Parathyroid adenoma (tissue), 2 donors: Measurements from ENCODE around the gene LRRK1.
"Not testable (repeated sequence)": the region's sequence is repeated elsewhere in the genome, so short reads cannot be mapped to it uniquely, and the experiment has no call there.

Experiments
- H2AFZ ChIP-seq: fragments of 300-600 bp; sonication (generic); one replicate; pipeline ENCODE4 v1.7.0; 2017; ENCODE audit warnings: antibody characterized with exemption, mild to moderate bottlenecking
- H3K27ac ChIP-seq: fragments of 300-600 bp; sonication (generic); one replicate; pipeline ENCODE4 v1.7.0; 2017
- H3K27me3 ChIP-seq: fragments of 300-600 bp; sonication (generic); one replicate; pipeline ENCODE4 v1.7.0; 2017; ENCODE audit warnings: low read length; ENCODE audit not compliant: control insufficient read depth, insufficient read depth
- H3K36me3 ChIP-seq: fragments of 300-600 bp; sonication (generic); one replicate; pipeline ENCODE4 v1.7.0; 2017; ENCODE audit warnings: low read length; ENCODE audit not compliant: control insufficient read depth, insufficient read depth
- H3K4me1 ChIP-seq: fragments of 300-600 bp; sonication (generic); one replicate; pipeline ENCODE4 v1.7.0; 2017; ENCODE audit warnings: control low read depth
- H3K4me2 ChIP-seq: fragments of 300-600 bp; sonication (generic); one replicate; pipeline ENCODE4 v1.7.0; 2017; ENCODE audit warnings: low read length
- H3K4me3 ChIP-seq: fragments of 300-600 bp; sonication (generic); one replicate; pipeline ENCODE4 v1.7.0; 2017; ENCODE audit warnings: low read depth, low read length
- H3K79me2 ChIP-seq: fragments of 300-600 bp; sonication (generic); one replicate; pipeline ENCODE4 v1.7.0; 2017; ENCODE audit warnings: control low read depth
- H3K9ac ChIP-seq: fragments of 300-600 bp; sonication (generic); one replicate; pipeline ENCODE4 v1.7.0; 2017; ENCODE audit warnings: mild to moderate bottlenecking
- H3K9me3 ChIP-seq: fragments of 300-600 bp; sonication (generic); one replicate; pipeline ENCODE4 v1.7.0; 2017; ENCODE audit warnings: low read length; ENCODE audit not compliant: control insufficient read depth
- CTCF ChIP-seq: fragments of 300-600 bp; sonication (generic); IDR thresholded peaks from one replicate; pipeline ENCODE4 v1.7.0; 2017; ENCODE audit warnings: antibody characterized with exemption, mild to moderate bottlenecking
- donor health status: primary hyperparathyroidism.

The LRRK1 gene

GRCh38 chr15:101068961-101069653 is 149.9 kb downstream of the LRRK1 start:
- no peaks in the 10 kb centered on the region for H3K27me3 ChIP-seq
- H3K9me3 ChIP-seq, result no peaks in the 10 kb centered on the region
- H3K4me3 ChIP-seq, result no peak overlapping the region
- no peak overlapping the region for H3K4me2 ChIP-seq
- H3K9ac ChIP-seq, result no peak overlapping the region
- no peaks in the 10 kb centered on the region for H3K4me1 ChIP-seq
- H3K36me3 ChIP-seq, result no peaks in the 10 kb centered on the region
- no peaks in the 10 kb centered on the region for H3K79me2 ChIP-seq
- no peak for TF ChIP-seq CTCF
- H2AFZ ChIP-seq, result no peak overlapping the region
- H3K27ac ChIP-seq, result no peak overlapping the region

DNA sequence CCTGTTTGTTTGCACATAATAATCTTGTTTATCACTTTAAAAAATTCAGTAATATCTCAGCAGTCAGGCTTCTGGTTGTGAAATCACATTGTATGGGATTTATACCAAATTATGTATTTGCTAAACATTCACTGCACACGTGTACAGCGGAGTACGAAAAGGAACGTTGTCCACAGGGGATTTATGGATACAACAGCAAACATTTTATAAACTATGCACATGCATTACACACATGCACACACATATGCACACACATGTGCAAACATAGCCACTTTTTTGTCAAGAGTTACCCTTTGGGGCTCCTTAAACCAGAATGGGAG is 150.5 kb downstream of the LRRK1 start:
- H3K36me3 ChIP-seq, result no peaks in the 10 kb centered on the region
- TF ChIP-seq CTCF, result no peak
- no peak overlapping the region for H3K4me2 ChIP-seq
- no peak overlapping the region for H3K9ac ChIP-seq
- no peaks in the 10 kb centered on the region for H3K9me3 ChIP-seq
- H3K4me1 ChIP-seq, result no peaks in the 10 kb centered on the region
- no peaks in the 10 kb centered on the region for H3K27me3 ChIP-seq
- H2AFZ ChIP-seq, result no peak overlapping the region
- no peak overlapping the region for H3K4me3 ChIP-seq
- H3K79me2 ChIP-seq, result no peaks in the 10 kb centered on the region
- H3K27ac ChIP-seq, result no peak overlapping the region

DNA sequence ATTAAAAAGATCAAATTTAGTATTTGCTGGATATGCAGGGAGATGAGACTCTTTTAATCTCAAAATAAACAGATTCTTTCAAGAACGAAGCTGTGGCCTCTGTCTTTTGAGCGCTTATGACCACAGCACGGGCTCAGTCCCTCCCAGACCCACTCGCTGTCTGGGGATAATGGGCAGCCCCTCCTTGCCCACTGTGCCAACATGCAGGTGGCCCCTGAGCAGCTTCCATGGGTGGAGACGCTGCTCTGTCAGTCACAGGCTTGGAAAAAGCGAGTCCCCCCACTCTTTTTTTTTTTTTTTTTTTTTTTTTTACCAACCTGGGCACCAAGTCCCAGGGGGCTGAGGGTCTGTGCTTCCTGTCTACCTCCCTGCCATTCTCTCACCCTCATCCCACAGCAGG is 150.9 kb downstream of the LRRK1 start:
- TF ChIP-seq CTCF, result no peak
- Histone ChIP-seq H3K79me2 (no peaks in the 10 kb centered on the region), H3K4me1 (no peaks in the 10 kb centered on the region), H3K9me3 (no peaks in the 10 kb centered on the region), H3K27me3 (no peaks in the 10 kb centered on the region), H3K9ac (no peak overlapping the region), H3K36me3 (no peaks in the 10 kb centered on the region), H2AFZ (no peak overlapping the region), H3K4me3 (no peak overlapping the region), H3K27ac (no peak overlapping the region), H3K4me2 (no peak overlapping the region)

GRCh38 chr15:101070502-101071273 is 151.5 kb downstream of the LRRK1 start:
- Histone ChIP-seq H3K4me1 (no peaks in the 10 kb centered on the region), H3K27ac (peak overlapping the region; percentile 24), H3K4me3 (no peak overlapping the region), H3K9ac (no peak overlapping the region), H3K9me3 (no peaks in the 10 kb centered on the region), H2AFZ (no peak overlapping the region), H3K36me3 (no peaks in the 10 kb centered on the region), H3K79me2 (no peaks in the 10 kb centered on the region), H3K4me2 (no peak overlapping the region), H3K27me3 (no peaks in the 10 kb centered on the region)
- TF ChIP-seq CTCF, result no peak

- Histone ChIP-seq H3K4me1 (no peaks in the 10 kb centered on the region), H3K79me2 (no peaks in the 10 kb centered on the region), H3K9ac (no peak overlapping the region), H3K4me3 (no peak overlapping the region), H3K36me3 (no peaks in the 10 kb centered on the region), H3K27me3 (no peaks in the 10 kb centered on the region), H3K4me2 (no peak overlapping the region), H3K27ac (no peak overlapping the region), H2AFZ (no peak overlapping the region), H3K9me3 (no peaks in the 10 kb centered on the region)
- no peak for TF ChIP-seq CTCF
Measured at GRCh38 chr15:101071651-101072050, 152.5 kb downstream of the LRRK1 start.

DNA sequence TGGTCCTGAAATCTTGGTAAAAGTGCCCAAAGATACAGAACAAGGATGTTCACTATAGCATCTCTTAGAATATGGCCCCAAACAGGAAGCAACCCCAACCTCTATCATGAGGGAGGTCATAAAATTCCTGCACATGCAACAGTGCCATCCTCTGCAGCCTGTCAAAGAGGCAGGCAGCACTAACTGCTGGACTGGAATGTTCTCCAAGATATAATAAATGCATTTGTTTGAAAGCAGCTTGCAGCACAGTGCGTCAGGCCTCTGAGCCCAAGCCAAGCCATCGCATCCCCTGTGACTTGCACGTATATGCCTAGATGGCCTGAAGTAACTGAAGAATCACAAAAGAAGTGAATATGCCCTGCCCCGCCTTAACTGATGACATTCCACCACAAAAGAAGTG is 153.1 kb downstream of the LRRK1 start:
- not testable (repeated sequence) for H3K27me3 ChIP-seq, H3K4me3 ChIP-seq, H3K79me2 ChIP-seq, H2AFZ ChIP-seq, H3K4me1 ChIP-seq, H3K27ac ChIP-seq, H3K36me3 ChIP-seq, H3K9ac ChIP-seq, H3K9me3 ChIP-seq, H3K4me2 ChIP-seq
